Fibroblast of peridontal ligament (primary cell): ENCODE data around the gene TLR10.

Experiments used
- DNase-seq: peaks from one replicate; pipeline ENCODE4 v3.0.0-alpha.2; 2010; ENCODE audit errors: extremely low read depth

TLR10 gene

DNA sequence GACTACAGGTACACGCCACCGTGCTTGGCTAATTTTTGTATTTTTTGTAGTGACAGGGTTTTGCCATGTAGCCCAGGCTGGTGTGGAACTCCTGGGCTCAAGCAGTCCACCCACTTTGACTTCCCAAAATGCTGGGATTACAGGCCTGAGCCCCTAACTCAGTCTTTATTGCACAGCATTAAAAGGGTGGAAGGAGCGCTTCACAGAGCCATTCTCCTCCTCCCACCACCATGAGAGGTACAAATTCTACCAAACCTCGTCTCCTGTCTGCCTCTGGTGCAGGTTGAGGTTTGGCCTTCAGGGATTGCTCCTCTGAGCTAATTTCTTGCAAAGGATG lies 52.3 kb downstream of the TLR10 start:
- no peak for DNase-seq

DNA sequence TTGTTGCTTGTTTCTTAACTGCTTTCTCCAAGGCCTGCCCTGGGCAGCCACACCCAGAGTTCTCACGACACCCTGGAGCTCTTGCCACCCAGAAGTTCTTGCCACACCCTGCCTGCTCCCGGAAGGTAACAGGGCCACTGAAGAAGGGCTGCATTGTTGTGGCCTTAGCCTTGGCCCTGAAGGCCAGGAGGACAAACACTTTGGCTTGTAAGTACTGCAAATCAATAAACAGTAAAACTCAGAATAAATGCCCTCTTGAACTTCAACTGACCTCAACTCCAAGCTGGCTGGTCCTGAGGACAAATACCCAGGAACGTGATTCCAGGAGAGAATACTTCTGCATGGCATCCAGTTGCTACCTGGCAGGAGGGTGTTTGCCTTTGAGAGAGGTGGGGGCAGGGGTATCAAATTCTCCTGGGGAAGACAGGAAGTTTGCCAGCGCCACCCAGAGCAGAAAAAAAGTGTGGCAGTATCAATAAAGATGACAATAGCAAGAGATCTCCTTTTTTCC lies 54.1 kb downstream of the TLR10 start:
- DNase-seq, result no peak

DNA sequence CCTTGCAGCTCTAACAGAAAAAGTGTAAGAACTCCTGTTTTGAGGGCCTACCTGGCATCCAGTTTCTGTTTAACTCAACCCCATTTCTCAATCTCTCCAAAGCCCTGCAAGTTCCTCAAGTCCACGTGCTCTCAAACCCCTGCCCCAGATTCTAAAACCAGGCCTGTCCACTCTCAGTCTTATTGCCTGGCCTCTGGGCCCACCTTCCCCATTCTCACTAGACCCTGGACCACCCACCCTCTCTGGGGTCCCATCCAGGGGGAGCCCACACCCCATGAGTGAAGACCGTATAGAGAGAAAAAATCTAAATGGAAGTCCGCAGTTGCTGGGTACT lies 58.3 kb downstream of the TLR10 start:
- DNase-seq, result no peak

- no peak for DNase-seq
These were observed 58.9 kb downstream of the TLR10 start for GRCh38 chr4:38723726-38724474.

GRCh38 chr4:38723114-38723513 lies 59.7 kb downstream of the TLR10 start:
- no peak for DNase-seq
